OCI-LY1 (cell line): ENCODE measurements around the gene C11orf87.

ENCODE experiments used
- H2AFZ ChIP-seq: fragments of 200-600 bp; sonication (generic), shearing (Covaris generic); 2 replicates; pipeline ENCODE4 v1.6.0; 2014; ENCODE audit warnings: antibody characterized with exemption, mild to moderate bottlenecking, low read length
- H3F3A ChIP-seq: fragments of 200-600 bp; sonication (generic), shearing (Covaris generic); 2 replicates; pipeline ENCODE4 v1.6.0; 2014; ENCODE audit warnings: mild to moderate bottlenecking, antibody characterized with exemption, low read length, moderate library complexity; ENCODE audit not compliant: insufficient read depth
- H3K27ac ChIP-seq: fragments of 200-600 bp; sonication (generic); 2 replicates; pipeline ENCODE4 v1.5.1; 2014; ENCODE audit warnings: low read length, mixed run types, mild to moderate bottlenecking, low read depth; ENCODE audit not compliant: poor library complexity, severe bottlenecking
- H3K27me3 ChIP-seq: fragments of 200-600 bp; sonication (generic); 2 replicates; pipeline ENCODE4 v1.6.0; 2014; ENCODE audit warnings: antibody characterized with exemption, mild to moderate bottlenecking, low read length, moderate library complexity; ENCODE audit not compliant: insufficient read depth
- H3K36me3 ChIP-seq: fragments of 200-600 bp; sonication (generic); 2 replicates; pipeline ENCODE4 v1.6.1; 2014; ENCODE audit warnings: mild to moderate bottlenecking, antibody characterized with exemption, low read length, moderate library complexity, mixed read lengths; ENCODE audit not compliant: insufficient read depth
- H3K4me1 ChIP-seq: fragments of 200-600 bp; sonication (generic); 2 replicates; pipeline ENCODE4 v1.5.1; 2014; ENCODE audit warnings: mild to moderate bottlenecking, low read length, moderate library complexity; ENCODE audit not compliant: insufficient read depth, severe bottlenecking
- H3K4me2 ChIP-seq: fragments of 200-600 bp; sonication (generic), shearing (Covaris generic); 2 replicates; pipeline ENCODE4 v1.6.1; 2014; ENCODE audit warnings: low read length
- H3K4me3 ChIP-seq: fragments of 200-600 bp; sonication (generic); 2 replicates; pipeline ENCODE4 v1.5.1; 2014; ENCODE audit warnings: low read length, low read depth, mild to moderate bottlenecking, mixed read lengths; ENCODE audit not compliant: poor library complexity, severe bottlenecking
- H3K79me2 ChIP-seq: fragments of 200-600 bp; shearing (Covaris generic); 2 replicates; pipeline ENCODE4 v1.6.1; 2016; ENCODE audit warnings: mixed run types, low read length, mixed read lengths; ENCODE audit not compliant: insufficient read depth
- H3K9ac ChIP-seq: fragments of 200-600 bp; sonication (generic), shearing (Covaris generic); 2 replicates; pipeline ENCODE4 v1.6.1; 2014; ENCODE audit warnings: mild to moderate bottlenecking, low read length, mixed read lengths
- H3K9me2 ChIP-seq: fragments of 200-600 bp; sonication (generic), shearing (Covaris generic); 2 replicates; pipeline ENCODE4 v1.6.1; 2014; ENCODE audit warnings: low read depth, mild to moderate bottlenecking, low read length, mixed read lengths
- H3K9me3 ChIP-seq: fragments of 200-600 bp; shearing (Covaris generic); 2 replicates; pipeline ENCODE4 v1.6.1; 2014; ENCODE audit warnings: low read length, mixed read lengths
- H4K20me1 ChIP-seq: fragments of 200-600 bp; sonication (generic), shearing (Covaris generic); 2 replicates; pipeline ENCODE4 v1.6.0; 2016; ENCODE audit warnings: mild to moderate bottlenecking, low read length; ENCODE audit not compliant: insufficient read depth
- CTCF ChIP-seq: fragments of 200-600 bp; sonication (generic), shearing (Covaris generic); IDR thresholded peaks from 2 replicates; pipeline ENCODE4 v1.5.1; 2017; ENCODE audit warnings: mild to moderate bottlenecking, antibody characterized with exemption, low read length, moderate library complexity, mixed read lengths
- EZH2 ChIP-seq: fragments of 200-600 bp; sonication (generic), shearing (Covaris generic); IDR thresholded peaks from 2 replicates; pipeline ENCODE4 v1.8.0; 2017; ENCODE audit warnings: borderline replicate concordance, mixed run types, mild to moderate bottlenecking, antibody characterized with exemption, low read length, moderate library complexity, mixed read lengths

C11orf87 gene

GRCh38 chr11:109401545-109401944 lies 20.4 kb upstream of the C11orf87 start:
- H3K9ac ChIP-seq: no peak overlapping the region
- H4K20me1 ChIP-seq: no peaks in the 10 kb centered on the region
- no peaks in the 10 kb centered on the region for H3K4me1 ChIP-seq
- no peak overlapping the region for H3K27ac ChIP-seq
- TF ChIP-seq EZH2: no peak
- no peak for TF ChIP-seq CTCF
- H3K9me3 ChIP-seq: no peaks in the 10 kb centered on the region
- peaks cover 5% of the 10 kb centered on the region; the same call in 1 of the 2 replicates for H3K9me2 ChIP-seq
- H2AFZ ChIP-seq: no peak overlapping the region
- no peak overlapping the region for H3K4me2 ChIP-seq
- no peaks in the 10 kb centered on the region for H3F3A ChIP-seq
- no peaks in the 10 kb centered on the region for H3K79me2 ChIP-seq
- no peak overlapping the region for H3K4me3 ChIP-seq
- H3K36me3 ChIP-seq: no peaks in the 10 kb centered on the region
- H3K27me3 ChIP-seq: no peaks in the 10 kb centered on the region

- Histone ChIP-seq H3K9me2 (peaks cover 5% of the 10 kb centered on the region; the same call in 1 of the 2 replicates), H3K36me3 (no peaks in the 10 kb centered on the region), H3K4me3 (no peak overlapping the region), H3K9ac (no peak overlapping the region), H3K27ac (no peak overlapping the region), H3K4me1 (no peaks in the 10 kb centered on the region), H3K9me3 (no peaks in the 10 kb centered on the region), H3K4me2 (no peak overlapping the region), H3K79me2 (no peaks in the 10 kb centered on the region), H4K20me1 (no peaks in the 10 kb centered on the region), H3F3A (no peaks in the 10 kb centered on the region), H3K27me3 (no peaks in the 10 kb centered on the region), H2AFZ (no peak overlapping the region)
- TF ChIP-seq CTCF (no peak), EZH2 (no peak)
Observed at GRCh38 chr11:109405671-109406070, 16.3 kb upstream of the C11orf87 start.

- Histone ChIP-seq H3K4me3 (no peak overlapping the region), H3K27ac (no peak overlapping the region), H3K79me2 (no peaks in the 10 kb centered on the region), H3K4me2 (no peak overlapping the region), H3K9me2 (no peaks in the 10 kb centered on the region), H4K20me1 (no peaks in the 10 kb centered on the region), H3F3A (no peaks in the 10 kb centered on the region), H2AFZ (no peak overlapping the region), H3K36me3 (no peaks in the 10 kb centered on the region), H3K9ac (no peak overlapping the region), H3K4me1 (no peaks in the 10 kb centered on the region), H3K9me3 (no peaks in the 10 kb centered on the region), H3K27me3 (no peaks in the 10 kb centered on the region)
- no peak for TF ChIP-seq EZH2
- no peak for TF ChIP-seq CTCF
Observed at GRCh38 chr11:109416601-109417000, 5.4 kb upstream of the C11orf87 start.
